GM21515 (cell line): Measurements from ENCODE around the gene ZSWIM8.

ENCODE experiments used
- ATAC-seq: cut with Tn5 transposase; IDR thresholded peaks from one replicate; pipeline ENCODE4 v1.9.1; 2021; ENCODE audit not compliant: unreplicated experiment

The ZSWIM8 gene

GRCh38 chr10:73796766-73797165 is 11.4 kb downstream of the ZSWIM8 start:
- no peak for ATAC-seq

GRCh38 chr10:73797324-73798025 is 12.1 kb downstream of the ZSWIM8 start:
- no peak for ATAC-seq

- no peak for ATAC-seq
These were observed 12.7 kb downstream of the ZSWIM8 start for GRCh38 chr10:73798087-73798486.

- no peak for ATAC-seq
These were observed 13.6 kb downstream of the ZSWIM8 start for GRCh38 chr10:73798927-73799560.

- no peak for ATAC-seq
These were observed 14.6 kb downstream of the ZSWIM8 start for GRCh38 chr10:73799899-73800559.

GRCh38 chr10:73800560-73801252 is 15.3 kb downstream of the ZSWIM8 start:
- no peak for ATAC-seq

GRCh38 chr10:73801253-73801590 is 15.8 kb downstream of the ZSWIM8 start:
- no peak for ATAC-seq

- no peak for ATAC-seq
These were observed 17.0 kb downstream of the ZSWIM8 start for GRCh38 chr10:73802276-73802991.

GRCh38 chr10:73803680-73804286 is 18.4 kb downstream of the ZSWIM8 start:
- no peak for ATAC-seq

- ATAC-seq: no peak
These were observed 21.0 kb downstream of the ZSWIM8 start for GRCh38 chr10:73806176-73806950.

GRCh38 chr10:73807471-73807870 is 22.1 kb downstream of the ZSWIM8 start:
- no peak for ATAC-seq

- ATAC-seq: no peak
These were observed 22.8 kb downstream of the ZSWIM8 start for GRCh38 chr10:73808021-73808815.

GRCh38 chr10:73809061-73809818 is 23.8 kb downstream of the ZSWIM8 start:
- ATAC-seq: no peak

- no peak for ATAC-seq
These were observed 24.9 kb downstream of the ZSWIM8 start for GRCh38 chr10:73810358-73810734.

- peak; percentile 26 for ATAC-seq
These were observed 25.5 kb downstream of the ZSWIM8 start for GRCh38 chr10:73810735-73811465.

GRCh38 chr10:73812657-73813056 is 27.3 kb downstream of the ZSWIM8 start:
- ATAC-seq: no peak

- no peak for ATAC-seq
These were observed 27.9 kb downstream of the ZSWIM8 start for GRCh38 chr10:73813333-73813732.
